HepG2 (cell line): Measurements from ENCODE around the gene ARMC2. TPM values are rescaled to one million over a fixed set of nuclear protein-coding genes. Genes with fewer than 3 reads are reported as not detected.

Source experiments
- ATAC-seq: fragments of 200-7000 bp; cut with Tn5 transposase; 3 replicates; pipeline ENCODE4 v1.9.1; 2020; ENCODE audit warnings: mild to moderate bottlenecking, moderate library complexity
- BruUV-seq: library from RNA; stranded (reverse); fragments of 400-500 nt; replicated peaks from 2 replicates; lab custom pipeline; 2021; lab: Mats Ljungman, UMichigan
- CTCF ChIA-PET: fragments of 300-600 bp; formaldehyde crosslinking; extraction: SDS; loops from one replicate; lab custom pipeline; 2021; ENCODE audit warnings: low total read pairs, inconsistent platforms, low intra/inter-chr PET ratio; lab: Yijun Ruan, JAX
- POLR2A ChIA-PET: fragments of 350-600 bp; sonication (Branson Sonifier 250); formaldehyde crosslinking; loops from one replicate; lab custom pipeline; 2020; ENCODE audit warnings: antibody characterized with exemption, inconsistent platforms; lab: Yijun Ruan, JAX
- DNase-seq: peaks from one replicate; pipeline ENCODE4 v3.0.0-alpha.2; 2015; ENCODE audit warnings: low spot score
- FAIRE-seq: peaks from 3 replicates; lab custom pipeline; 2011; peaks lifted over from hg19 to GRCh38; lab: Jason Lieb, UNC
- H2AFZ ChIP-seq: one replicate; pipeline ENCODE4 v1.6.1; 2011; ENCODE audit warnings: low read length, inconsistent platforms
- H3K27ac ChIP-seq: fragments of 300-600 bp; 3 replicates; pipeline ENCODE4 v1.8.0; 2011; ENCODE audit warnings: mixed run types, mild to moderate bottlenecking, mixed read lengths, low read length, inconsistent platforms; ENCODE audit not compliant: insufficient read depth; ENCODE audit errors: extremely low read length
- H3K27me3 ChIP-seq, 2 experiments: fragments of 200-600 bp in 1 of 2; 2 replicates in 1 of 2; 3 replicates in 1 of 2; pipeline versions ENCODE4 v1.6.0 to v1.8.0; 2011; ENCODE audit warnings: low read length in 2 of 2, mild to moderate bottlenecking in 2 of 2, moderate library complexity in 2 of 2, inconsistent platforms in 1 of 2; ENCODE audit not compliant: insufficient read depth in 2 of 2, control insufficient read depth in 1 of 2
- H3K36me3 ChIP-seq, 2 experiments: fragments of 200-600 bp in 1 of 2; replicated peaks in 1 of 2; 2 replicates in 1 of 2; 3 replicates in 1 of 2; pipeline versions ENCODE4 v1.5.1 to v1.8.0; 2011; ENCODE audit warnings: low read length in 2 of 2, inconsistent platforms in 1 of 2; ENCODE audit not compliant: insufficient read depth in 2 of 2, control insufficient read depth in 1 of 2
- H3K4me1 ChIP-seq: 2 replicates; pipeline ENCODE4 v1.5.1; 2012; ENCODE audit warnings: low read length, inconsistent platforms; ENCODE audit not compliant: insufficient read depth
- H3K4me2 ChIP-seq: 2 replicates; pipeline ENCODE4 v1.6.0; 2011; ENCODE audit warnings: low read depth, low read length, inconsistent platforms
- H3K4me3 ChIP-seq, 3 experiments: fragments of 200-600 bp in 1 of 3; sonication (generic), shearing (Covaris generic) in 1 of 3; replicated peaks in 1 of 3; 2 replicates each; pipeline ENCODE4 v1.5.1; 2011 to 2016; ENCODE audit warnings: low read length in 3 of 3, inconsistent platforms in 2 of 3, low read depth in 2 of 3, mild to moderate bottlenecking in 2 of 3, control low read depth in 1 of 3, mixed read lengths in 1 of 3; ENCODE audit not compliant: insufficient read depth in 1 of 3
- H3K79me2 ChIP-seq: one replicate; pipeline ENCODE4 v1.6.1; 2011; ENCODE audit warnings: low read length, inconsistent platforms; ENCODE audit not compliant: insufficient read depth
- H3K9ac ChIP-seq: 2 replicates; pipeline ENCODE4 v1.6.0; 2011; ENCODE audit warnings: mild to moderate bottlenecking, low read depth, low read length, inconsistent platforms; ENCODE audit not compliant: insufficient read depth
- H3K9me3 ChIP-seq: 2 replicates; pipeline ENCODE4 v1.5.1; 2012; ENCODE audit warnings: mild to moderate bottlenecking, low read length
- H4K20me1 ChIP-seq: 2 replicates; pipeline ENCODE4 v1.6.0; 2011; ENCODE audit warnings: inconsistent platforms, mild to moderate bottlenecking, low read length, moderate library complexity; ENCODE audit not compliant: insufficient read depth
- TAF1 ChIP-seq: sonication (generic); formaldehyde crosslinking; IDR thresholded peaks from 2 replicates; pipeline ENCODE4 v1.4.0; 2020; ENCODE audit warnings: missing genetic modification reagents
- ZNF12 ChIP-seq: sonication (generic); formaldehyde crosslinking; IDR thresholded peaks from 2 replicates; pipeline ENCODE4 v1.5.0; 2020; ENCODE audit warnings: missing genetic modification reagents
- ZNF138 ChIP-seq: sonication (generic); formaldehyde crosslinking; IDR thresholded peaks from 2 replicates; pipeline ENCODE4 v1.5.0; 2020; ENCODE audit warnings: mild to moderate bottlenecking, low read depth, missing genetic modification reagents
- ZNF251 ChIP-seq: sonication (generic); formaldehyde crosslinking; IDR thresholded peaks from 2 replicates; pipeline ENCODE4 v1.9.0; 2021; ENCODE audit warnings: mild to moderate bottlenecking, missing genetic modification reagents
- ZNF33A ChIP-seq: sonication (generic); formaldehyde crosslinking; IDR thresholded peaks from 2 replicates; pipeline ENCODE4 v1.5.1; 2020; ENCODE audit warnings: missing genetic modification reagents, mild to moderate bottlenecking, moderate library complexity, borderline replicate concordance
- ZNF567 ChIP-seq: sonication (generic); formaldehyde crosslinking; IDR thresholded peaks from 2 replicates; pipeline ENCODE4 v1.8.1; 2023; ENCODE audit warnings: mild to moderate bottlenecking, missing genetic modification reagents, borderline replicate concordance
- ZNF629 ChIP-seq: sonication (generic); formaldehyde crosslinking; conservative IDR thresholded peaks from 2 replicates; pipeline ENCODE4 v1.5.0; 2020; ENCODE audit warnings: missing genetic modification reagents
- WGBS: methylation state at CpG from one replicate; pipeline ENCODE4 v1.1.6; 2017; ENCODE audit warnings: low lambda C conversion rate; 5-methylcytosine and 5-hydroxymethylcytosine counted together
- in situ Hi-C: cut with HindIII; loops from 2 replicates; pipeline ENCODE4 v1.10.0; 2017; ENCODE audit warnings: low pct_unique_long_range_greater_than_20kb; ENCODE audit not compliant: extremely low pct_ligation_motif_present
- intact Hi-C: fragments of 100-400 bp; cut with micrococcal nuclease; formaldehyde crosslinking; loops from one replicate; pipeline ENCODE4 v1.10.0; 2022; ENCODE audit not compliant: unreplicated experiment
- polyA plus RNA-seq, 8 experiments: library from polyadenylated mRNA; depleted of rRNA in 3 of 8; stranded (reverse) in 7 of 8; unstranded in 1 of 8; fragments of >200 nt; fragmentation: Illumina TruSeq in 4 of 8; extraction: Trizol in 4 of 8; gene quantifications; 2 replicates each; pipeline versions ENCODE4 v1.2.1 to v1.2.3, GENCODE V29; 2011 to 2016; ENCODE audit warnings: low read depth in 4 of 8, missing spikeins in 1 of 8, mixed read lengths in 1 of 8; ENCODE audit not compliant: insufficient read depth in 1 of 8
- total RNA-seq, 5 experiments: library from RNA; depleted of rRNA; stranded (reverse); fragments of >200 nt; fragmentation: Illumina TruSeq; extraction: Trizol; gene quantifications; 2 replicates each; pipeline ENCODE4 v1.2.3, GENCODE V29; 2016; ENCODE audit warnings: low read depth in 1 of 5
- TF ChIP-seq, protein P1 (sequence below): sonication (generic); formaldehyde crosslinking; IDR thresholded peaks from 2 replicates; pipeline ENCODE4 v1.5.0; 2020; ENCODE audit warnings: mild to moderate bottlenecking, missing genetic modification reagents, moderate library complexity
- TF ChIP-seq, protein P2 (sequence below): sonication (generic); formaldehyde crosslinking; IDR thresholded peaks from 2 replicates; pipeline ENCODE4 v1.4.0; 2020; ENCODE audit warnings: missing genetic modification reagents
- TF ChIP-seq, protein P3 (sequence below): sonication (generic); formaldehyde crosslinking; IDR thresholded peaks from 2 replicates; pipeline ENCODE4 v1.8.1; 2023; ENCODE audit warnings: mild to moderate bottlenecking, inconsistent platforms, moderate library complexity, missing genetic modification reagents, borderline replicate concordance
- TF ChIP-seq, protein P4 (sequence below): sonication (generic); formaldehyde crosslinking; IDR thresholded peaks from 2 replicates; pipeline ENCODE4 v1.5.0; 2020; ENCODE audit warnings: missing genetic modification reagents
- TF ChIP-seq, protein P5 (sequence below): sonication (generic); formaldehyde crosslinking; IDR thresholded peaks from 2 replicates; pipeline ENCODE4 v1.4.0; 2020; ENCODE audit warnings: mild to moderate bottlenecking, missing genetic modification reagents
- TF ChIP-seq, protein P6 (sequence below): sonication (generic); formaldehyde crosslinking; IDR thresholded peaks from 2 replicates; pipeline ENCODE4 v1.4.0; 2020; ENCODE audit warnings: low read depth, missing genetic modification reagents

ARMC2 gene
- total and polyA plus RNA-seq, 2 of the 13 experiments (the other 11 are each of a cell fraction or from before 2014, with no cell fraction given): 1.4 to 3.2 TPM

DNA sequence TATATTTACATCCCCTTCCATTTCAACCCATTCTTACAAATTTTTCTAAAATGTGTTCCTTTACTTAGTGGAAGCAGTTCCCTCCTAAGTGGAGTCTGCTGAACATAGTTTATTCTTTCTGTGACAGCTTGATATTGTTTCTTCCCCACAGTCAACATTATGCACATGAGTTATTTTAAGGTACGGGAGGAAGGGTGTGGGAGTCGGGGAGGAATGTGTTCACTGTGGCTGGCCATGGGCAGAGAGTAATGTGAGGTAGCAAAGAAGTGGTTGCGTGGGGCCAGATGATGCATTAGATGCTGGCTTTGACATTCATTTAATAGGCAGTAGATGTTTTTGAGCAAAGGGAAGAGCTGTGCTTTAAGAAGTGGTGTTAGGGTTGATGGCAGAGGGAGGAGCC, 98.5 kb downstream of the ARMC2 start:
- no peak overlapping the region for H3K4me3 ChIP-seq
- H3K4me1 ChIP-seq: peaks cover 5% of the 10 kb centered on the region; the same call in 1 of the 2 replicates
- POLR2A ChIA-PET: no interaction called here
- H3K9ac ChIP-seq: no peak overlapping the region
- 60% methylated on average over 3 of the region's 3 CpGs for WGBS
- no peaks in the 10 kb centered on the region for H4K20me1 ChIP-seq
- no TSS peak for BruUV-seq
- no peak for DNase-seq
- no peak for FAIRE-seq
- H2AFZ ChIP-seq: no peak overlapping the region
- intact Hi-C loops: no loop called here
- H3K4me2 ChIP-seq: no peak overlapping the region
- in situ Hi-C loops: no loop called here
- H3K36me3 ChIP-seq: no peaks in the 10 kb centered on the region
- no peak for ATAC-seq
- no peaks in the 10 kb centered on the region for H3K9me3 ChIP-seq
- no peak overlapping the region for H3K27ac ChIP-seq
- TF ChIP-seq ZNF33A (CRISPR knock-in tag) (no peak), ZNF138 (CRISPR knock-in tag) (no peak), ZNF251 (CRISPR knock-in tag) (no peak), ZNF12 (no peak), ZNF629 (no peak), ZNF567 (CRISPR knock-in tag) (no peak), TAF1 (no peak)
- TF ChIP-seq, protein P1, sequence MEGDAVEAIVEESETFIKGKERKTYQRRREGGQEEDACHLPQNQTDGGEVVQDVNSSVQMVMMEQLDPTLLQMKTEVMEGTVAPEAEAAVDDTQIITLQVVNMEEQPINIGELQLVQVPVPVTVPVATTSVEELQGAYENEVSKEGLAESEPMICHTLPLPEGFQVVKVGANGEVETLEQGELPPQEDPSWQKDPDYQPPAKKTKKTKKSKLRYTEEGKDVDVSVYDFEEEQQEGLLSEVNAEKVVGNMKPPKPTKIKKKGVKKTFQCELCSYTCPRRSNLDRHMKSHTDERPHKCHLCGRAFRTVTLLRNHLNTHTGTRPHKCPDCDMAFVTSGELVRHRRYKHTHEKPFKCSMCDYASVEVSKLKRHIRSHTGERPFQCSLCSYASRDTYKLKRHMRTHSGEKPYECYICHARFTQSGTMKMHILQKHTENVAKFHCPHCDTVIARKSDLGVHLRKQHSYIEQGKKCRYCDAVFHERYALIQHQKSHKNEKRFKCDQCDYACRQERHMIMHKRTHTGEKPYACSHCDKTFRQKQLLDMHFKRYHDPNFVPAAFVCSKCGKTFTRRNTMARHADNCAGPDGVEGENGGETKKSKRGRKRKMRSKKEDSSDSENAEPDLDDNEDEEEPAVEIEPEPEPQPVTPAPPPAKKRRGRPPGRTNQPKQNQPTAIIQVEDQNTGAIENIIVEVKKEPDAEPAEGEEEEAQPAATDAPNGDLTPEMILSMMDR (CRISPR knock-in tag): no peak
- TF ChIP-seq, protein P2, sequence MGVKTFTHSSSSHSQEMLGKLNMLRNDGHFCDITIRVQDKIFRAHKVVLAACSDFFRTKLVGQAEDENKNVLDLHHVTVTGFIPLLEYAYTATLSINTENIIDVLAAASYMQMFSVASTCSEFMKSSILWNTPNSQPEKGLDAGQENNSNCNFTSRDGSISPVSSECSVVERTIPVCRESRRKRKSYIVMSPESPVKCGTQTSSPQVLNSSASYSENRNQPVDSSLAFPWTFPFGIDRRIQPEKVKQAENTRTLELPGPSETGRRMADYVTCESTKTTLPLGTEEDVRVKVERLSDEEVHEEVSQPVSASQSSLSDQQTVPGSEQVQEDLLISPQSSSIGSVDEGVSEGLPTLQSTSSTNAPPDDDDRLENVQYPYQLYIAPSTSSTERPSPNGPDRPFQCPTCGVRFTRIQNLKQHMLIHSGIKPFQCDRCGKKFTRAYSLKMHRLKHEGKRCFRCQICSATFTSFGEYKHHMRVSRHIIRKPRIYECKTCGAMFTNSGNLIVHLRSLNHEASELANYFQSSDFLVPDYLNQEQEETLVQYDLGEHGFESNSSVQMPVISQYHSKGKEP (CRISPR knock-in tag): no peak
- TF ChIP-seq, protein P3, sequence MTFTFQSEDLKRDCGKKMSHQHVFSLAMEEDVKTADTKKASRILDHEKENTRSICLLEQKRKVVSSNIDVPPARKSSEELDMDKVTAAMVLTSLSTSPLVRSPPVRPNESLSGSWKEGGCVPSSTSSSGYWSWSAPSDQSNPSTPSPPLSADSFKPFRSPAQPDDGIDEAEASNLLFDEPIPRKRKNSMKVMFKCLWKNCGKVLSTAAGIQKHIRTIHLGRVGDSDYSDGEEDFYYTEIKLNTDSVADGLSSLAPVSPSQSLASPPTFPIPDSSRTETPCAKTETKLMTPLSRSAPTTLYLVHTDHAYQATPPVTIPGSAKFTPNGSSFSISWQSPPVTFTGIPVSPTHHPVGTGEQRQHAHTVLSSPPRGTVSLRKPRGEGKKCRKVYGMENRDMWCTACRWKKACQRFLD (CRISPR knock-in tag): no peak
- TF ChIP-seq, protein P4, sequence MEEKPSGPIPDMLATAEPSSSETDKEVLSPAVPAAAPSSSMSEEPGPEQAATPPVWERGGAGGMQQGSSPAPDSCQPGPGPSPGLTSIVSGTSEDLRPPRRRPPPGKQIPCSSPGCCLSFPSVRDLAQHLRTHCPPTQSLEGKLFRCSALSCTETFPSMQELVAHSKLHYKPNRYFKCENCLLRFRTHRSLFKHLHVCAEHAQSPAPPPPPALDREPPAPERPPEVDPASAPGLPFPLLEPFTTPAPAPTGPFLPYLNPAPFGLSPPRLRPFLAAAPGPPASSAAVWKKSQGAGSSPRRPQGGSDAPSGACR (CRISPR knock-in tag): no peak
- TF ChIP-seq, protein P5, sequence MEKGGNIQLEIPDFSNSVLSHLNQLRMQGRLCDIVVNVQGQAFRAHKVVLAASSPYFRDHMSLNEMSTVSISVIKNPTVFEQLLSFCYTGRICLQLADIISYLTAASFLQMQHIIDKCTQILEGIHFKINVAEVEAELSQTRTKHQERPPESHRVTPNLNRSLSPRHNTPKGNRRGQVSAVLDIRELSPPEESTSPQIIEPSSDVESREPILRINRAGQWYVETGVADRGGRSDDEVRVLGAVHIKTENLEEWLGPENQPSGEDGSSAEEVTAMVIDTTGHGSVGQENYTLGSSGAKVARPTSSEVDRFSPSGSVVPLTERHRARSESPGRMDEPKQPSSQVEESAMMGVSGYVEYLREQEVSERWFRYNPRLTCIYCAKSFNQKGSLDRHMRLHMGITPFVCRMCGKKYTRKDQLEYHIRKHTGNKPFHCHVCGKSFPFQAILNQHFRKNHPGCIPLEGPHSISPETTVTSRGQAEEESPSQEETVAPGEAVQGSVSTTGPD: no peak
- TF ChIP-seq, protein P6, sequence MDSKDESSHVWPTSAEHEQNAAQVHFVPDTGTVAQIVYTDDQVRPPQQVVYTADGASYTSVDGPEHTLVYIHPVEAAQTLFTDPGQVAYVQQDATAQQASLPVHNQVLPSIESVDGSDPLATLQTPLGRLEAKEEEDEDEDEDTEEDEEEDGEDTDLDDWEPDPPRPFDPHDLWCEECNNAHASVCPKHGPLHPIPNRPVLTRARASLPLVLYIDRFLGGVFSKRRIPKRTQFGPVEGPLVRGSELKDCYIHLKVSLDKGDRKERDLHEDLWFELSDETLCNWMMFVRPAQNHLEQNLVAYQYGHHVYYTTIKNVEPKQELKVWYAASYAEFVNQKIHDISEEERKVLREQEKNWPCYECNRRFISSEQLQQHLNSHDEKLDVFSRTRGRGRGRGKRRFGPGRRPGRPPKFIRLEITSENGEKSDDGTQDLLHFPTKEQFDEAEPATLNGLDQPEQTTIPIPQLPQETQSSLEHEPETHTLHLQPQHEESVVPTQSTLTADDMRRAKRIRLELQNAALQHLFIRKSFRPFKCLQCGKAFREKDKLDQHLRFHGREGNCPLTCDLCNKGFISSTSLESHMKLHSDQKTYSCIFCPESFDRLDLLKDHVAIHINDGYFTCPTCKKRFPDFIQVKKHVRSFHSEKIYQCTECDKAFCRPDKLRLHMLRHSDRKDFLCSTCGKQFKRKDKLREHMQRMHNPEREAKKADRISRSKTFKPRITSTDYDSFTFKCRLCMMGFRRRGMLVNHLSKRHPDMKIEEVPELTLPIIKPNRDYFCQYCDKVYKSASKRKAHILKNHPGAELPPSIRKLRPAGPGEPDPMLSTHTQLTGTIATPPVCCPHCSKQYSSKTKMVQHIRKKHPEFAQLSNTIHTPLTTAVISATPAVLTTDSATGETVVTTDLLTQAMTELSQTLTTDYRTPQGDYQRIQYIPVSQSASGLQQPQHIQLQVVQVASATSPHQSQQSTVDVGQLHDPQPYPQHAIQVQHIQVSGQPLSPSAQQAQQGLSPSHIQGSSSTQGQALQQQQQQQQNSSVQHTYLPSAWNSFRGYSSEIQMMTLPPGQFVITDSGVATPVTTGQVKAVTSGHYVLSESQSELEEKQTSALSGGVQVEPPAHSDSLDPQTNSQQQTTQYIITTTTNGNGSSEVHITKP (CRISPR knock-in tag): no peak
- CTCF ChIA-PET: no interaction called here
- no peaks in the 10 kb centered on the region for H3K79me2 ChIP-seq
- peaks cover 6 to 41% of the 10 kb centered on the region in 2 experiments; a peak in 3 of 5 replicates for H3K27me3 ChIP-seq
